GM19463 (cell line): ENCODE data around the gene ANKRA2.

Source experiments
- ATAC-seq: cut with Tn5 transposase; IDR thresholded peaks from one replicate; pipeline ENCODE4 v1.9.1; 2021; ENCODE audit warnings: mild to moderate bottlenecking, moderate library complexity; ENCODE audit not compliant: unreplicated experiment

Gene ANKRA2

DNA sequence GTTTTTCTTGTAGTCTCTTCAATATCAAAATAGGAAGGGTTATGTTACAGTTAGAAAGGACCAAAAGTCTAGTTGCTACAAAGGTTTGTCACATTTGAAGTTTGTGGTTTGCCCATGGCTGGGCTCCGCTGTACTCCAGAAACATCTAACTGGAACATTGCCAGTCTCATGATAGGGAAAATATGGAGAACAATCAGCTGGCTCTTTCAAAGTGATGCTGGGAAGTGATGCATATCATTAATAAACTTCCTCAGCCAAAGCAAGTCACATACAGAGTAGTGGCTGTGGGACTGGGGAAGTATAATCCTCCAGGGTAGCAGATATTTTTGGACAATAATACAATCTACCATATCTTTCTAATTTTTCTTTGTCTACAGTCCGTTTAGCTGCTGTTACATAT is 58.4 kb downstream of the ANKRA2 start:
- no peak for ATAC-seq

DNA sequence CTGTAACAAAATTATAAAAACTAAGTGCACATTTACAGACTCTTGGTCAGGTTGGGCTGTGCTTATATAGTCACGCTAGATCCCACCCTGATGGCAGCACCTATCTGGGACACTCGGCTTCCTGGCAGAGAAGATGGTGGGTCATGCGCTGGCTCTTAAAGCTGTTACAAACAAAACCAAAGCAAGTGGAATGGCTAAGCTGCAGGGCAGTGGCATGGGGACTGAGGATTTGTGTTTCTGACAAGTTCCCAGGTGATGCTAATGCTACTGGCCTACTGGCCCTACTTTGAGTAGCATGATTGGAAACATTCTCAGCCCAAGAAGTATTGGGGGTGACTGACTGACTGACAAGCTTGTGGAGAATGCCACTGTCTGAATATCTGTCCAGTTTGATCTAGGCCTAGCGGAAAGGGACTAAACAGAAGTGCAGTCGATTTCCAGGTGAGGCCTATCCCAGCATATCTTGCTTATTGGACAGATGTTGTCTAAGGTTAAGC is 58.9 kb downstream of the ANKRA2 start:
- no peak for ATAC-seq
